Neural progenitor cell (in vitro differentiated cells): ENCODE results near the gene BCKDK. TPM values are rescaled to one million over a fixed set of nuclear protein-coding genes. Genes with fewer than 3 reads are reported as not detected.

Source experiments
- DNase-seq: peaks from one replicate; pipeline ENCODE4 v3.0.0-alpha.2; 2016; ENCODE audit warnings: low spot score
- H2AFZ ChIP-seq: fragments of 200-600 bp; sonication (generic); replicated peaks from 2 replicates; pipeline ENCODE4 v1.6.1; 2016; ENCODE audit warnings: antibody characterized with exemption
- H3F3A ChIP-seq: fragments of 200-600 bp; sonication (generic); 2 replicates; pipeline ENCODE4 v1.6.1; 2016; ENCODE audit warnings: antibody characterized with exemption, low read depth
- H3K27ac ChIP-seq: fragments of 200-600 bp; sonication (generic); 2 replicates; pipeline ENCODE4 v1.5.1; 2016; ENCODE audit warnings: mild to moderate bottlenecking
- H3K27me3 ChIP-seq: fragments of 200-600 bp; sonication (generic); 2 replicates; pipeline ENCODE4 v1.6.1; 2016; ENCODE audit warnings: mild to moderate bottlenecking, moderate library complexity
- H3K36me3 ChIP-seq: fragments of 200-600 bp; sonication (generic); 2 replicates; pipeline ENCODE4 v1.5.1; 2016
- H3K4me1 ChIP-seq: fragments of 200-600 bp; sonication (generic); 2 replicates; pipeline ENCODE4 v1.6.1; 2016; ENCODE audit warnings: mixed run types
- H3K4me2 ChIP-seq: fragments of 200-600 bp; sonication (generic); 2 replicates; pipeline ENCODE4 v1.6.1; 2016
- H3K4me3 ChIP-seq: fragments of 200-600 bp; sonication (generic); 2 replicates; pipeline ENCODE4 v1.5.1; 2016
- H3K79me2 ChIP-seq: fragments of 200-600 bp; sonication (generic); 2 replicates; pipeline ENCODE4 v1.6.1; 2016; ENCODE audit warnings: low read depth
- H3K9ac ChIP-seq: fragments of 200-600 bp; sonication (generic); 2 replicates; pipeline ENCODE4 v1.6.1; 2016
- H3K9me3 ChIP-seq: fragments of 200-600 bp; sonication (generic); 2 replicates; pipeline ENCODE4 v1.5.1; 2016; ENCODE audit warnings: low read depth
- H4K20me1 ChIP-seq: fragments of 200-600 bp; sonication (generic); 2 replicates; pipeline ENCODE4 v1.6.1; 2016; ENCODE audit warnings: low read depth
- H3K27ac Mint-ChIP-seq: 3 replicates; pipeline ENCODE4 v1.8.0; 2021; ENCODE audit warnings: mixed read lengths
- H3K27me3 Mint-ChIP-seq: 2 replicates; pipeline ENCODE4 v1.8.0; 2022; ENCODE audit warnings: low read depth, mild to moderate bottlenecking, inconsistent platforms, moderate library complexity, mixed read lengths; ENCODE audit not compliant: insufficient read depth
- H3K36me3 Mint-ChIP-seq: 3 replicates; pipeline ENCODE4 v1.8.0; 2021; ENCODE audit warnings: mixed read lengths
- H3K4me1 Mint-ChIP-seq: 3 replicates; pipeline ENCODE4 v1.8.0; 2021; ENCODE audit warnings: mixed read lengths
- H3K4me3 Mint-ChIP-seq: 3 replicates; pipeline ENCODE4 v1.8.0; 2021; ENCODE audit warnings: mild to moderate bottlenecking, moderate library complexity, mixed read lengths
- H3K9me3 Mint-ChIP-seq: 3 replicates; pipeline ENCODE4 v1.8.0; 2020; ENCODE audit warnings: mixed read lengths
- EZH2 ChIP-seq: fragments of 200-600 bp; sonication (generic); IDR thresholded peaks from 2 replicates; pipeline ENCODE4 v1.6.1; 2017; ENCODE audit warnings: antibody characterized with exemption, mild to moderate bottlenecking, moderate library complexity
- EZH2phosphoT487 ChIP-seq: fragments of 200-600 bp; sonication (generic); IDR thresholded peaks from 2 replicates; pipeline ENCODE4 v1.6.1; 2017; ENCODE audit warnings: antibody characterized with exemption
- total RNA-seq: library from RNA; depleted of rRNA; stranded (reverse); fragments of >200 nt; gene quantifications from 2 replicates; pipeline ENCODE4 v1.2.3, GENCODE V29; 2015; ENCODE audit warnings: low replicate concordance
- TF ChIP-seq, protein P1 (sequence below): fragments of 200-600 bp; sonication (generic); IDR thresholded peaks from 2 replicates; pipeline ENCODE4 v1.5.1; 2017; ENCODE audit warnings: antibody characterized with exemption, mild to moderate bottlenecking

BCKDK gene
- total RNA-seq, 1 donor from 2014 or later = 19.8 TPM

DNA sequence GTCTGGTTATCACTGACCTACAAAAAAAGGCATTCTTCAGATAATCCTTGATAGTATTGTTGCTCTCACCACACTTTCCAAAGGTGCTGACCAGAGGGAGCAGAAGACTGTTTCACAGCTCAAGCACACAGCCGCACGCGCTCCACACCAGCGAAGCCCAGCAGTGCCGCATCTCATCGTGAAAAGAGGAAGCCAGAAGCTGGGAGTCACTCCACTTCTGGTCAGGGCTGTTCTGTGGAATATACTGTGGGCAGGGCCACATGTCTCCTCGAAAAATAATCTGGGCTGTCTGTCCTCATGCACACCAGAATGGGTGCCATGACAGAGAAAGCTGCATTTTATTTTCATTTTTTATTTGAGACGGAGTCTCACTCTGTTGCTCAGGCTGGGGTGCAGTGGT lies 49.0 kb downstream of the BCKDK start:
- H4K20me1 ChIP-seq = no peaks in the 10 kb centered on the region
- no peak overlapping the region for H3K4me2 ChIP-seq
- peaks cover 4% of the 10 kb centered on the region for H3K27me3 Mint-ChIP-seq
- H3K27me3 ChIP-seq = no peaks in the 10 kb centered on the region
- no peaks in the 10 kb centered on the region for H3F3A ChIP-seq
- no peaks in the 10 kb centered on the region for H3K9me3 ChIP-seq
- H3K27ac Mint-ChIP-seq = no peak overlapping the region
- no peaks in the 10 kb centered on the region for H3K9me3 Mint-ChIP-seq
- H3K36me3 ChIP-seq = no peaks in the 10 kb centered on the region
- no peak overlapping the region for H3K27ac ChIP-seq
- H3K36me3 Mint-ChIP-seq = no peaks in the 10 kb centered on the region
- no peak overlapping the region for H3K4me3 Mint-ChIP-seq
- H3K79me2 ChIP-seq = no peaks in the 10 kb centered on the region
- TF ChIP-seq EZH2 = no peak
- TF ChIP-seq, protein P1, sequence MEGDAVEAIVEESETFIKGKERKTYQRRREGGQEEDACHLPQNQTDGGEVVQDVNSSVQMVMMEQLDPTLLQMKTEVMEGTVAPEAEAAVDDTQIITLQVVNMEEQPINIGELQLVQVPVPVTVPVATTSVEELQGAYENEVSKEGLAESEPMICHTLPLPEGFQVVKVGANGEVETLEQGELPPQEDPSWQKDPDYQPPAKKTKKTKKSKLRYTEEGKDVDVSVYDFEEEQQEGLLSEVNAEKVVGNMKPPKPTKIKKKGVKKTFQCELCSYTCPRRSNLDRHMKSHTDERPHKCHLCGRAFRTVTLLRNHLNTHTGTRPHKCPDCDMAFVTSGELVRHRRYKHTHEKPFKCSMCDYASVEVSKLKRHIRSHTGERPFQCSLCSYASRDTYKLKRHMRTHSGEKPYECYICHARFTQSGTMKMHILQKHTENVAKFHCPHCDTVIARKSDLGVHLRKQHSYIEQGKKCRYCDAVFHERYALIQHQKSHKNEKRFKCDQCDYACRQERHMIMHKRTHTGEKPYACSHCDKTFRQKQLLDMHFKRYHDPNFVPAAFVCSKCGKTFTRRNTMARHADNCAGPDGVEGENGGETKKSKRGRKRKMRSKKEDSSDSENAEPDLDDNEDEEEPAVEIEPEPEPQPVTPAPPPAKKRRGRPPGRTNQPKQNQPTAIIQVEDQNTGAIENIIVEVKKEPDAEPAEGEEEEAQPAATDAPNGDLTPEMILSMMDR = no peak
- TF ChIP-seq EZH2phosphoT487 = no peak
- H3K4me3 ChIP-seq = no peak overlapping the region
- H3K9ac ChIP-seq = no peak overlapping the region
- no peak for DNase-seq
- H2AFZ ChIP-seq = no peak overlapping the region
- H3K4me1 ChIP-seq = no peaks in the 10 kb centered on the region
- H3K4me1 Mint-ChIP-seq = no peaks in the 10 kb centered on the region

Other genes starting within 250 kb of the BCKDK start
- gene BCL7C, start 214.3 kb upstream of the BCKDK start, total RNA-seq = 18.3 and 32.1 TPM in 2 replicates
- 0.39 and 1.5 TPM in 2 replicates for gene CTF1, start 211.8 kb upstream of the BCKDK start, total RNA-seq
- 9.2 and 76.7 TPM in 2 replicates for gene FBXL19, start 184.8 kb upstream of the BCKDK start, total RNA-seq
- 10.2 and 20.1 TPM in 2 replicates for gene ORAI3, start 159.3 kb upstream of the BCKDK start, total RNA-seq
- gene SETD1A, start 150.6 kb upstream of the BCKDK start, total RNA-seq = 3.2 and 5.8 TPM in 2 replicates
- 1.4 and 2.9 TPM in 2 replicates for gene HSD3B7, start 123.2 kb upstream of the BCKDK start, total RNA-seq
- gene STX1B, start 97.7 kb upstream of the BCKDK start, total RNA-seq = 6.6 and 7.3 TPM in 2 replicates
- 6.6 and 13.3 TPM in 2 replicates for gene STX4, start 74.8 kb upstream of the BCKDK start, total RNA-seq
- 3.7 and 14.7 TPM in 2 replicates for gene ZNF668, start 34.1 kb upstream of the BCKDK start, total RNA-seq
- gene ZNF646, start 34.0 kb upstream of the BCKDK start, total RNA-seq = 7.5 and 31.2 TPM in 2 replicates
- gene PRSS53, start 19.4 kb upstream of the BCKDK start, total RNA-seq = 2.3 and 7.7 TPM in 2 replicates
- 95.9 and 137 TPM in 2 replicates for gene VKORC1, start 13.6 kb upstream of the BCKDK start, total RNA-seq
- gene KAT8, start 9.3 kb downstream of the BCKDK start, total RNA-seq = 59.7 and 71.7 TPM in 2 replicates
- gene PRSS8, start 27.3 kb downstream of the BCKDK start, total RNA-seq = 2.7 and 17.6 TPM in 2 replicates
- 0.30 and 0.68 TPM in 2 replicates for gene PRSS36, start 41.7 kb downstream of the BCKDK start, total RNA-seq
- 81.7 and 127 TPM in 2 replicates for gene FUS, start 71.8 kb downstream of the BCKDK start, total RNA-seq
- gene PYCARD, start 94.4 kb downstream of the BCKDK start, total RNA-seq = 0.81 TPM in 1 of 2 replicates, not detected in the other
- gene TRIM72, start 105.7 kb downstream of the BCKDK start, total RNA-seq = 0.07 TPM in 1 of 2 replicates, not detected in the other
- gene PYDC1, start 108.7 kb downstream of the BCKDK start, total RNA-seq = not detected in 2 replicates
- gene ITGAM, start 151.6 kb downstream of the BCKDK start, total RNA-seq = not detected in 2 replicates
- gene ITGAX, start 246.8 kb downstream of the BCKDK start, total RNA-seq = not detected in 2 replicates